Measurements from ENCODE around the gene C1orf50. TPM values are rescaled to one million over a fixed set of nuclear protein-coding genes. Genes with fewer than 3 reads are reported as not detected.

C1orf50 gene
- total RNA-seq, 4 donors from 2014 or later, result 3.0 to 5.0 (median 3.6) TPM

- Histone ChIP-seq H3K9me3 (no peaks in the 10 kb centered on the region), H3K4me3 (no peak overlapping the region), H3K4me1 (no peaks in the 10 kb centered on the region), H3K27ac (replicated peaks in 1 of 4) (no peak overlapping the region), H3K36me3 (peaks cover 3 to 30% (median 30%) of the 10 kb centered on the region in 4 donors), H3K27me3 (no peaks in the 10 kb centered on the region)
- WGBS, result 78% methylated on average over 21 of the region's 21 CpGs
- intact Hi-C loops (cut with DNase I), result no loop called here
- TF ChIP-seq CTCF (IDR thresholded peaks at IDR 0.05) (no peak), POLR2A (IDR thresholded peaks at IDR 0.05; ENCODE audit: low read depth) (no peak), EP300 (IDR thresholded peaks at IDR 0.05) (no peak), POLR2AphosphoS5 (IDR thresholded peaks at IDR 0.05) (no peak)
- DNase-seq (ENCODE audit: extremely low spot score), result no peak
These were observed 23.5 kb upstream of the C1orf50 start for GRCh38 chr1:42743317-42744147.

GRCh38 chr1:42744148-42744413, 23.0 kb upstream of the C1orf50 start:
- 98% methylated on average over 9 of the region's 9 CpGs for WGBS
- no peaks in the 10 kb centered on the region for H3K4me1 ChIP-seq
- H3K27ac ChIP-seq (replicated peaks in 1 of 4), result no peak overlapping the region
- TF ChIP-seq POLR2A (IDR thresholded peaks at IDR 0.05; ENCODE audit: low read depth) (no peak), EP300 (IDR thresholded peaks at IDR 0.05) (no peak), CTCF (IDR thresholded peaks at IDR 0.05) (no peak), POLR2AphosphoS5 (IDR thresholded peaks at IDR 0.05) (no peak)
- no peaks in the 10 kb centered on the region for H3K27me3 ChIP-seq
- no peaks in the 10 kb centered on the region for H3K9me3 ChIP-seq
- H3K36me3 ChIP-seq, result peaks cover 9 to 36% (median 35%) of the 10 kb centered on the region in 4 donors
- DNase-seq (ENCODE audit: extremely low spot score), result no peak
- intact Hi-C loops (cut with DNase I), result no loop called here
- no peak overlapping the region for H3K4me3 ChIP-seq

- H3K9me3 ChIP-seq, result no peaks in the 10 kb centered on the region
- H3K36me3 ChIP-seq, result peaks cover 22 to 51% (median 50%) of the 10 kb centered on the region in 4 donors
- H3K27me3 ChIP-seq, result no peaks in the 10 kb centered on the region
- H3K4me3 ChIP-seq, result no peak overlapping the region
- no peak overlapping the region for H3K27ac ChIP-seq (replicated peaks in 1 of 4)
- intact Hi-C loops (cut with DNase I), result no loop called here
- TF ChIP-seq POLR2AphosphoS5 (IDR thresholded peaks at IDR 0.05), result peak in 1 of 2 donors; percentile 25
- no peak for TF ChIP-seq CTCF (IDR thresholded peaks at IDR 0.05)
- WGBS, result 54% methylated on average over 8 of the region's 8 CpGs
- H3K4me1 ChIP-seq, result no peaks in the 10 kb centered on the region
- DNase-seq (ENCODE audit: extremely low spot score), result no peak
These were observed 21.2 kb upstream of the C1orf50 start for GRCh38 chr1:42745851-42746250.

- no peak overlapping the region for H3K27ac ChIP-seq (replicated peaks in 1 of 4)
- H3K4me1 ChIP-seq, result no peaks in the 10 kb centered on the region
- 95% methylated on average over 11 of the region's 12 CpGs for WGBS
- intact Hi-C loops (cut with DNase I), result no loop called here
- DNase-seq (ENCODE audit: extremely low spot score), result no peak
- no peak for TF ChIP-seq POLR2AphosphoS5 (IDR thresholded peaks at IDR 0.05)
- no peak for TF ChIP-seq POLR2A (IDR thresholded peaks at IDR 0.05; ENCODE audit: low read depth)
- TF ChIP-seq CTCF (IDR thresholded peaks at IDR 0.05), result no peak
- no peak for TF ChIP-seq EP300 (IDR thresholded peaks at IDR 0.05)
- no peak overlapping the region for H3K4me3 ChIP-seq
- peaks cover 22 to 53% (median 51%) of the 10 kb centered on the region in 4 donors for H3K36me3 ChIP-seq
- no peaks in the 10 kb centered on the region for H3K9me3 ChIP-seq
- H3K27me3 ChIP-seq, result no peaks in the 10 kb centered on the region
These were observed 20.5 kb upstream of the C1orf50 start for GRCh38 chr1:42746436-42747105.
